Panc1 (cell line): Measurements from ENCODE around the gene FBLN1.

Experiments used
- CTCF ChIP-seq: fragments of 450-650 bp; IDR thresholded peaks from 2 replicates; pipeline ENCODE4 v1.5.1; 2017; ENCODE audit warnings: mild to moderate bottlenecking
- POLR2AphosphoS5 ChIP-seq: IDR thresholded peaks from 2 replicates; pipeline ENCODE4 v1.6.1; 2012; ENCODE audit warnings: mild to moderate bottlenecking, low read depth, low read length, moderate library complexity

DNA sequence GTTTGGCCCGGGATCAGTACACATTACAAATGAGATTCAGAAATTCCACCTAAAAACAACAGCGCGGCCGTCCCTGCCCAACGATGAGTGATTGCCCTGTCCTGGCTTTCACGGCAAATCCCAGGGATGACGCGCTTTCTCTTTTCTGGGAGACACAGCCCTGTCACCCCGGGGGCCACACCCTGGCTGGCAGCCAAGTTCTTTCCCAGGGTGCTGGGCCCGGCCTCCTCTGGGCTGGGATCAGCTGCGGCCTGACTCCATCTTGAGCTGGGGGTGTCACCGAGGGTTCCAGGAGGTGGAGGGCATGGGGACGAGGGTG lies 82.7 kb downstream of the FBLN1 start:
- TF ChIP-seq POLR2AphosphoS5: no peak
- no peak for TF ChIP-seq CTCF
